Pancreas (tissue), 10 donors: ENCODE data around the gene CFAP100. TPM values are rescaled to one million over a fixed set of nuclear protein-coding genes. Genes with fewer than 3 reads are reported as not detected.
A peak's percentile ranks its signal among the peaks of the same experiment; 100 is the strongest.

Experiments used
- ATAC-seq, 4 donors: fragments of 200-7000 bp; cut with Tn5 transposase; one replicate each; pipeline versions ENCODE4 v1.8.0 to v1.9.1; 2020; ENCODE audit warnings: mild to moderate bottlenecking in 4 of 4, moderate library complexity in 4 of 4
- DNase-seq, 6 donors: peaks; one replicate each; pipeline ENCODE4 v3.0.0-alpha.2; 2020
- FAIRE-seq: peaks from 2 replicates; lab custom pipeline; 2012; peaks lifted over from hg19 to GRCh38; lab: Jason Lieb, UNC
- H3K27ac ChIP-seq, 4 donors: fragments of 200-600 bp; sonication (generic); 1 replicate in 3 of 4; 2 replicates in 1 of 4; pipeline versions ENCODE4 v1.5.0 to v1.8.0; 2020
- H3K27me3 ChIP-seq, 4 donors: fragments of 200-600 bp; one replicate each; pipeline ENCODE4 v1.8.0; 2021
- H3K36me3 ChIP-seq, 3 donors: fragments of 200-600 bp; sonication (generic) in 1 of 3; one replicate each; pipeline versions ENCODE4 v1.5.0 to v1.8.0; 2020 to 2021
- H3K4me1 ChIP-seq, 3 donors: fragments of 200-600 bp; one replicate each; pipeline ENCODE4 v1.8.0; 2021
- H3K4me3 ChIP-seq, 4 donors: fragments of 200-600 bp; sonication (generic) in 2 of 4; one replicate each; pipeline versions ENCODE4 v1.5.0 to v1.8.0; 2020 to 2021
- H3K9me3 ChIP-seq, 4 donors: fragments of 200-600 bp; one replicate each; pipeline ENCODE4 v1.8.0; 2021
- CTCF ChIP-seq, 4 donors: fragments of 200-600 bp; sonication (generic) in 3 of 4; IDR thresholded peaks; one replicate each; pipeline versions ENCODE4 v1.5.0 to v1.8.0; 2021; ENCODE audit warnings: antibody characterized with exemption in 4 of 4
- WGBS, 2 donors: extraction: QIAGEN DNeasy Blood & Tissue Kit; methylation state at CpG; one replicate each; pipeline ENCODE4 v1.1.7; 2013; 5-methylcytosine and 5-hydroxymethylcytosine counted together
- intact Hi-C, 3 donors: fragments of 100-400 bp; cut with DNase I; formaldehyde crosslinking; loops; one replicate each; pipeline versions ENCODE4 v1.11.1 to v1.14.2; 2022
- polyA plus RNA-seq, 2 donors: library from polyadenylated mRNA; stranded (reverse); fragments of 200-250 nt; gene quantifications; one replicate each; pipeline ENCODE4 v1.2.3, GENCODE V29; 2013
- total RNA-seq, 6 donors: library from RNA; stranded (reverse); fragmentation: NEBNext Ultra II Directional in 4 of 6; extraction: Animal tissue kit (Norgen Biotek cat#: 25700) in 4 of 6; gene quantifications; one replicate each; pipeline versions ENCODE4 v1.2.1 to v1.2.4, GENCODE V29; 2021 to 2023
- donor health status: healthy with polysubstance abuse.
- donor health status: DM: no; HTN: no; CAD: no; lungs with moderate emphysema.
- donor health status: DM: no; HTN: no; CAD: no.
- donor health status: control.
- donor health status: control.
- donor health status: Bipolar disorder and iron deficiency.
- donor health status: DM: yes; HTN: yes; CAD: no.
- donor health status: DM: no; HTN: no; CAD: no.
- donor health status: DM: no; HTN: no; CAD: no.
- donor health status: DM: yes; HTN: yes; CAD: no.

The CFAP100 gene
- total and polyA plus RNA-seq, 8 donors, result not detected

GRCh38 chr3:126365351-126366277 is 29.1 kb upstream of the CFAP100 start:
- no peak for TF ChIP-seq CTCF (IDR thresholded peaks at IDR 0.05)
- no peaks in the 10 kb centered on the region for H3K27me3 ChIP-seq
- WGBS, 2 donors, result 88 to 93% methylated on average over 11 of the region's 11 CpGs
- DNase-seq, result peak in 3 of 6 donors; percentile 25 to 45 (median 43)
- H3K4me1 ChIP-seq, result peaks cover 7 to 15% (median 11%) of the 10 kb centered on the region in 3 donors
- ATAC-seq, result no peak
- intact Hi-C loops, result no loop called here
- no peak for FAIRE-seq
- H3K4me3 ChIP-seq, result no peak overlapping the region
- no peaks in the 10 kb centered on the region for H3K9me3 ChIP-seq
- H3K27ac ChIP-seq, result no peak overlapping the region
- H3K36me3 ChIP-seq, result no peaks in the 10 kb centered on the region

- 24 to 27% methylated on average over 6 of the region's 6 CpGs for WGBS, 2 donors
- peak in 5 of 6 donors; percentile 48 to 68 (median 60) for DNase-seq
- ATAC-seq, result peak; percentile 86 to 96 (median 90)
- H3K36me3 ChIP-seq, result no peaks in the 10 kb centered on the region
- peaks cover 7 to 15% (median 11%) of the 10 kb centered on the region in 3 donors for H3K4me1 ChIP-seq
- no peak for FAIRE-seq
- H3K4me3 ChIP-seq, result no peak overlapping the region
- intact Hi-C loops, result no loop called here
- no peak overlapping the region for H3K27ac ChIP-seq
- no peaks in the 10 kb centered on the region for H3K27me3 ChIP-seq
- H3K9me3 ChIP-seq, result no peaks in the 10 kb centered on the region
- no peak for TF ChIP-seq CTCF (IDR thresholded peaks at IDR 0.05)
Observed at GRCh38 chr3:126367316-126367805, 27.3 kb upstream of the CFAP100 start.

GRCh38 chr3:126369490-126369889 is 25.2 kb upstream of the CFAP100 start:
- no peak for FAIRE-seq
- peaks cover 7 to 15% (median 11%) of the 10 kb centered on the region in 3 donors for H3K4me1 ChIP-seq
- no peaks in the 10 kb centered on the region for H3K36me3 ChIP-seq
- DNase-seq, result no peak
- 86 to 97% methylated on average over 2 of the region's 2 CpGs for WGBS, 2 donors
- no peak overlapping the region for H3K27ac ChIP-seq
- no peaks in the 10 kb centered on the region for H3K9me3 ChIP-seq
- ATAC-seq, result no peak
- H3K27me3 ChIP-seq, result no peaks in the 10 kb centered on the region
- no peak for TF ChIP-seq CTCF (IDR thresholded peaks at IDR 0.05)
- intact Hi-C loops, result no loop called here
- no peak overlapping the region for H3K4me3 ChIP-seq

GRCh38 chr3:126370055-126370454 is 24.7 kb upstream of the CFAP100 start:
- Histone ChIP-seq H3K4me1 (peaks cover 7 to 15% (median 11%) of the 10 kb centered on the region in 3 donors), H3K36me3 (no peaks in the 10 kb centered on the region), H3K9me3 (no peaks in the 10 kb centered on the region), H3K4me3 (no peak overlapping the region), H3K27ac (no peak overlapping the region), H3K27me3 (no peaks in the 10 kb centered on the region)
- DNase-seq, result peak in 2 of 6 donors; percentile 29 to 31
- no peak for TF ChIP-seq CTCF (IDR thresholded peaks at IDR 0.05)
- WGBS, 2 donors, result 71 to 74% methylated on average over 4 of the region's 4 CpGs
- no peak for FAIRE-seq
- intact Hi-C loops, result loop anchor here in 1 of 3 donors (5.0 kb wide), 1 partner anchor 108 kb away; no protein-coding TSS in a partner anchor
- ATAC-seq, result no peak
